ENCODE measurements around the gene ASCL1. TPM values are rescaled to one million over a fixed set of nuclear protein-coding genes. Genes with fewer than 3 reads are reported as not detected.

Gene ASCL1
- total and polyA plus RNA-seq, 10 of the 15 experiments (the other 5 are each of a cell fraction or from before 2014, with no cell fraction given) = 10.6 to 61.1 (median 20.5) TPM

GRCh38 chr12:102980350-102980749 is 22.9 kb downstream of the ASCL1 start:
- DNase-seq (ENCODE audit: low read depth, low spot score) (no peak), ATAC-seq (no peak), FAIRE-seq (no peak)
- Histone ChIP-seq H3K4me3 (no peak overlapping the region), H3K4me1 (ENCODE audit: control insufficient read depth, insufficient read depth, low read length) (no peaks in the 10 kb centered on the region), H3K36me3 (ENCODE audit: control insufficient read depth in 2 of 2, insufficient read depth in 2 of 2, low read length in 1 of 2) (no peaks in the 10 kb centered on the region), H2AFZ (ENCODE audit: control insufficient read depth, low read depth, low read length) (no peak overlapping the region), H3K9me3 (replicated peaks; ENCODE audit: control insufficient read depth, insufficient read depth, low read length) (no peaks in the 10 kb centered on the region), H3K27ac (ENCODE audit: control insufficient read depth, insufficient read depth) (no peak overlapping the region), H3K4me2 (ENCODE audit: control insufficient read depth, insufficient read depth) (no peak overlapping the region), H3K79me2 (ENCODE audit: control insufficient read depth, insufficient read depth, low read length) (no peaks in the 10 kb centered on the region), H3K27me3 (replicated peaks in 1 of 2; ENCODE audit: control insufficient read depth in 2 of 2, insufficient read depth in 2 of 2, low read length in 1 of 2) (no peaks in the 10 kb centered on the region), H3K9ac (ENCODE audit: control insufficient read depth, insufficient read depth, low read length) (no peak overlapping the region), H4K20me1 (ENCODE audit: control insufficient read depth, insufficient read depth) (no peaks in the 10 kb centered on the region)
- ChIA-PET SMC1A (ENCODE audit: uncharacterized antibody, unreplicated experiment) (interaction anchor here (0.6 to 3.0 kb wide), 4 partner anchors 8 to 200 kb away, joined by 3 to 21 read pairs (median 4); no protein-coding TSS in a partner anchor), POLR2A (interaction anchor here (0.9 kb wide), 1 partner anchor 12 kb away, joined by 3 read pairs; no protein-coding TSS in a partner anchor), RAD21 (ENCODE audit: unreplicated experiment) (no interaction called here), CTCF (interaction anchor here (1.0 to 1.4 kb wide), 2 partner anchors 12 to 13 kb away, joined by 4 to 5 read pairs; no protein-coding TSS in a partner anchor)
- in situ Hi-C loops (cut with MboI) = no loop called here
- no TSS peak for BruUV-seq (replicated peaks)
- intact Hi-C loops (cut with micrococcal nuclease; ENCODE audit: unreplicated experiment) = no loop called here
- WGBS (ENCODE audit: insufficient coverage, insufficient replicate concordance, low lambda C conversion rate, missing lambda C conversion rate) = 38% methylated on average over 1 of the region's 1 CpG
- TF ChIP-seq SREBF2 (IDR thresholded peaks at IDR 0.05; ENCODE audit: low read length) (no peak), IKZF2 (IDR thresholded peaks at IDR 0.05) (no peak), NRF1 (conservative IDR thresholded peaks at IDR 0.05; ENCODE audit: low read depth, low read length) (no peak), ZNF217 (IDR thresholded peaks at IDR 0.05) (no peak), SUZ12 (IDR thresholded peaks at IDR 0.05; ENCODE audit: unreplicated experiment) (no peak), ZBTB4 (CRISPR knock-in tag; IDR thresholded peaks at IDR 0.05) (no peak), TCF3 (IDR thresholded peaks at IDR 0.05; ENCODE audit: borderline replicate concordance, insufficient read depth, low read depth, low read length) (no peak), ZNF24 (IDR thresholded peaks at IDR 0.05) (no peak), MYC (IDR thresholded peaks at IDR 0.05; ENCODE audit: insufficient read depth, insufficient read length, insufficient replicate concordance, low read length, severe bottlenecking) (no peak), BCLAF1 (IDR thresholded peaks at IDR 0.05) (no peak), POU2F2 (IDR thresholded peaks at IDR 0.05; ENCODE audit: borderline replicate concordance, low read depth, low read length) (no peak), RFX5 (IDR thresholded peaks at IDR 0.05; ENCODE audit: low read depth, low read length) (no peak), CUX1 (IDR thresholded peaks at IDR 0.05; ENCODE audit: insufficient replicate concordance, low read depth, low read length) (no peak), POLR2AphosphoS5 (IDR thresholded peaks at IDR 0.05; ENCODE audit: low read length) (no peak)
